Measurements from ENCODE around the gene SLCO3A1.
"Not testable (repeated sequence)": the region's sequence is repeated elsewhere in the genome, so short reads cannot be mapped to it uniquely, and the experiment has no call there.

The SLCO3A1 gene

DNA sequence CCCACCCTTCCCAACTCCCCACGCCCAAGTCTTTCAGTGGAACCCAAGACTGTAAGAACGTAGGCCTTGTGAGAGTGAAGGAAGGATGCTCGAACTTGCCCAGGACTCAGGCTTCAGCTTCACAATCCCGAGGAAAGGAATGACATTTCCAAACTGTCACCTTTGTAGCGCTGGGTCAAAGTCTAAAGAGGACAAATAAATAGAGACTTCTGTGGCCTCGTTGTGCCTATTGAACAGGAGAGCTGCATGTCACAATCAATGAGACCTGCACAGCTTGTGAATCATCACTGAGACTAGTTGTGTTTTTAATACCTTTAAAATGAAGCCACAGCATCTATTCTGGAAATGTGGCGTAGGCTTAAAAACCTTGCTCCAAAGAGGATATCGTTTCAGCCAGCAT is 317.4 kb downstream of the SLCO3A1 start:
- no peak for DNase-seq

DNA sequence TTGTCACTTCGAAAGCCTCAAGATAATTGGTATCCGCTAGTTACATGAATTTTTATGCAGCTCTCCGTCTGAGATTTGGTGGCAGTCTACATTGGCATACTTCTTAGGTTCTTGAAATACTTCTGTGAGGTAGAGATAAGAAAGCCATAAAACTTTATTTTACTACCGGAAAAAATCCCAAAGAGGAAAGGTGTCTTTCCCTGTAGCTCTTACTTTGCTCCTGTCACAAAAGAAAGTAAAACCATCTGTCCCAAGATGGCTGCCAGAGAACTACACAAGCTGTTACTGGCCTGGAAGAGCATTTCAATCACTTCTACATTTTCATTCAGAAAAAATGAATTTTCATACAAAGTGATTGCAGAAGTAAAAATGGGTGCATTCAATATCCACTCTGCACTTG is 325.4 kb downstream of the SLCO3A1 start:
- no peak for DNase-seq

- DNase-seq, result no peak
Measured at GRCh38 chr15:92184142-92184541, 330.6 kb downstream of the SLCO3A1 start.

- DNase-seq, result no peak
Measured at GRCh38 chr15:92184679-92185230, 331.2 kb downstream of the SLCO3A1 start.

DNA sequence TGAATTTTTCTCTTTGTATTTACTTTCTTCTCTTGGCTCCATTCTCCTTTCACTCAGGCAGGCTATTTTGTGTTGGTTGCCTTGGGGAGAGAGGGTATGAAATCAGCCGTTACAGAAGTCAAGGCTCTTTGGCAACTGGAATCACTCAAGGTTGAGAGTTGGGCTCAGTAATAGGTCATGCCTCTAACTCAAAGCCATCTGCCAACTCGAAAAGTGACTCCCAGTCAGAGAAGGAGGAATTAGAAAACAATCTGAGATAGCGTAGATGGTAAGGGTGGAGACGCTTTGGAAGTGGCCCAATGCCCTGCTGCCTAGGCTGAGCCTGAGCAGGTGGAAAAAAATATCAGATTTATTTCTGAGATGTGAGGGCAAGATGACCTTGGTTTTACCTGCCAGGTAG is 334.5 kb downstream of the SLCO3A1 start:
- DNase-seq, result no peak

GRCh38 chr15:92189166-92189565 is 335.7 kb downstream of the SLCO3A1 start:
- DNase-seq, result no peak

- DNase-seq, result no peak
Measured at GRCh38 chr15:92195241-92195640, 341.7 kb downstream of the SLCO3A1 start.

- no peak for DNase-seq
Measured at GRCh38 chr15:92196342-92196741, 342.8 kb downstream of the SLCO3A1 start.

- no peak for DNase-seq
Measured at GRCh38 chr15:92197746-92198145, 344.2 kb downstream of the SLCO3A1 start.

GRCh38 chr15:92200891-92201290 is 347.4 kb downstream of the SLCO3A1 start:
- DNase-seq, result no peak

- no peak for DNase-seq
Measured at GRCh38 chr15:92205255-92205739, 351.8 kb downstream of the SLCO3A1 start.

DNA sequence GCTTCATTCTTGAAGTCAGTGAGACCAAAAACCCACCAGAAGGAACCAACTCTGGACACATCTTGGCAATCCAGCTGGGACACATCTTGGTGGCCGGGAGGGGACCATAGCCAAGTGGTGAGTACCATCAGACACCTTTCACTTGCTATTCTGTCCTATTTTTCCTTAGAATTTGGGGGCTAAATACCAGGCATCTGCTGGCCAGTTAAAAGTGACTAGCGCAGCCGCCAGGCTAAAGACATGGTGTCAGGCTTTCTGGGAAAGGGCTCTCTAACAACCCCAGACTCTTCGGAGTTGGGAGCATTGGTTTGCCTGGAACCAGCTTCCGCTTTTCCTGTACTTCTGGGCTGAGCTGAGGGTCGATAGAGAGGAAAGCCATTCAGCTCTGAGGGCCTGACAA is 354.1 kb downstream of the SLCO3A1 start:
- DNase-seq, result not testable (repeated sequence)

All from GF-D8 (cell line).